ENCODE results near the gene CGREF1.

Gene CGREF1

GRCh38 chr2:27085673-27086089, 33.2 kb downstream of the CGREF1 start:
- Histone ChIP-seq H3K36me3 (no peaks in the 10 kb centered on the region), H3K4me3 (ENCODE audit: low read depth in 1 of 2, low read length in 1 of 2) (peak overlapping the region; percentile 77 to 87), H3K4me1 (ENCODE audit: control insufficient read depth in 1 of 2, insufficient read depth in 1 of 2, low read depth in 1 of 2, low read length in 1 of 2) (peaks cover 44 to 50% of the 10 kb centered on the region in 2 experiments), H3K9me3 (no peaks in the 10 kb centered on the region), H3K27ac (peak overlapping the region; percentile 82), H3K27me3 (no peaks in the 10 kb centered on the region)
- TF ChIP-seq CTCF (IDR thresholded peaks at IDR 0.05), result no peak

- H3K27ac ChIP-seq, result peak overlapping the region; percentile 82
These were observed 33.8 kb downstream of the CGREF1 start for GRCh38 chr2:27085062-27085672.

GRCh38 chr2:27084297-27085061, 34.4 kb downstream of the CGREF1 start:
- peaks cover under 1% of the 10 kb centered on the region for H3K27me3 ChIP-seq
- no peaks in the 10 kb centered on the region for H3K36me3 ChIP-seq
- no peaks in the 10 kb centered on the region for H3K9me3 ChIP-seq
- no peak overlapping the region for H3K27ac ChIP-seq
- TF ChIP-seq CTCF (IDR thresholded peaks at IDR 0.05), result no peak
- no peak overlapping the region for H3K4me3 ChIP-seq (ENCODE audit: low read depth in 1 of 2, low read length in 1 of 2)
- peaks cover 56 to 57% of the 10 kb centered on the region in 2 experiments for H3K4me1 ChIP-seq (ENCODE audit: control insufficient read depth in 1 of 2, insufficient read depth in 1 of 2, low read depth in 1 of 2, low read length in 1 of 2)

More at GRCh38 chr2:27085062-27085672, 33.8 kb downstream of the CGREF1 start:
- Histone ChIP-seq H3K9me3 (no peaks in the 10 kb centered on the region), H3K36me3 (no peaks in the 10 kb centered on the region), H3K4me1 (ENCODE audit: control insufficient read depth in 1 of 2, insufficient read depth in 1 of 2, low read depth in 1 of 2, low read length in 1 of 2) (peaks cover 49 to 55% of the 10 kb centered on the region in 2 experiments), H3K4me3 (ENCODE audit: low read depth in 1 of 2, low read length in 1 of 2) (peak overlapping the region; percentile 77 to 87), H3K27me3 (no peaks in the 10 kb centered on the region)
- TF ChIP-seq CTCF (IDR thresholded peaks at IDR 0.05), result no peak

GRCh38 chr2:27083410-27084296, 35.3 kb downstream of the CGREF1 start:
- no peaks in the 10 kb centered on the region for H3K36me3 ChIP-seq
- no peak overlapping the region for H3K4me3 ChIP-seq (ENCODE audit: low read depth in 1 of 2, low read length in 1 of 2)
- no peak for TF ChIP-seq CTCF (IDR thresholded peaks at IDR 0.05)
- H3K4me1 ChIP-seq (ENCODE audit: control insufficient read depth in 1 of 2, insufficient read depth in 1 of 2, low read depth in 1 of 2, low read length in 1 of 2), result peaks cover 64 to 65% of the 10 kb centered on the region in 2 experiments
- H3K27ac ChIP-seq, result no peak overlapping the region
- no peaks in the 10 kb centered on the region for H3K9me3 ChIP-seq
- H3K27me3 ChIP-seq, result peaks cover 9% of the 10 kb centered on the region

GRCh38 chr2:27082773-27083409, 36.0 kb downstream of the CGREF1 start:
- Histone ChIP-seq H3K27me3 (peaks cover 17% of the 10 kb centered on the region), H3K36me3 (no peaks in the 10 kb centered on the region), H3K9me3 (no peaks in the 10 kb centered on the region), H3K4me3 (ENCODE audit: low read depth in 1 of 2, low read length in 1 of 2) (no peak overlapping the region), H3K4me1 (ENCODE audit: control insufficient read depth in 1 of 2, insufficient read depth in 1 of 2, low read depth in 1 of 2, low read length in 1 of 2) (peaks cover 68 to 71% of the 10 kb centered on the region in 2 experiments), H3K27ac (peak overlapping the region; percentile 78)
- no peak for TF ChIP-seq CTCF (IDR thresholded peaks at IDR 0.05)

All from neutrophil (primary cell).